CD4-positive, alpha-beta T cell treated with Interleukin-15 for 4 hours (primary cell): Measurements from ENCODE around the gene S100A16.
"Not testable (repeated sequence)": the region's sequence is repeated elsewhere in the genome, so short reads cannot be mapped to it uniquely, and the experiment has no call there.

Experiments used
- DNase-seq: peaks from one replicate; pipeline ENCODE4 v3.0.0-alpha.2; 2020; ENCODE audit warnings: low spot score

Gene S100A16

DNA sequence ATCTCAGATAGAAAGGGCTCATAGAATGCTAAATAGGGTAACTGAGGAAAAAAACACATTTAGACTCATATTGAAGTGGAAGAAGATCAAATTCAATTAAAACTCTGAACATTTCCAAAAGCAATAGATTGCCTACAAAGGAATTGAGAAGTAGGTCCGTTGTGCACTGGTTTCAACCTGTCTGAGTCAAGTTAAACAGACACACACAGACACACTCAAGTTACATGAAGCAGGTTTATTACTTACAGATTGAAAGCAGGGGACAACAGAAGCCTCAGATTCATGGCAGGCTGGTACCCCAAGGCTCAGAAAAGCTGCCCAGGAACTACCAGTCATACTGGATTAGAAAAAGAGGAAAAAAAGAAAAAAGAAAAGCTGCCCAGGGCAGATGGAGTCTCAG is 26.6 kb downstream of the S100A16 start:
- DNase-seq, result no peak

GRCh38 chr1:153585006-153585405 is 27.9 kb downstream of the S100A16 start:
- DNase-seq, result no peak

DNA sequence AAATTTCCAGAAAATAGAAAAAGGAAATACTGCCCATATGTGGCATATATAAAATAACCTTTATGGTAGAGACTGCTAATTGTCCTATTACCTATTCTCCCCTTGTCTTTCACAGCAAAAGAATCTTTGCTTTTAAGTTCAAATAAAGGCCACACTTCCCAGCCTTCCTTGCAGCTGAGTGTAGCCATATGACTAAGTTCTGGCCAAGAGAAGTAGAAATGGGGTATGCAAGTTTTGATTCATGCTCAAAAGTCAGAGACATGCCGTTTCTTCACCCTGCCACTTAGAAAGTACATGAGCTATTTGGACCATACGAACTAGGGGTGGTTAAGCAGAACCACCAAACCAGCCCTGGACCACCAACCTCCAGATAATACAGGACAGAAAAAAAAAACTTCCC is 29.0 kb downstream of the S100A16 start:
- DNase-seq, result no peak

- not testable (repeated sequence) for DNase-seq
These were observed 29.4 kb downstream of the S100A16 start for GRCh38 chr1:153583514-153583913.

GRCh38 chr1:153582836-153583235 is 30.1 kb downstream of the S100A16 start:
- DNase-seq, result not testable (repeated sequence)

DNA sequence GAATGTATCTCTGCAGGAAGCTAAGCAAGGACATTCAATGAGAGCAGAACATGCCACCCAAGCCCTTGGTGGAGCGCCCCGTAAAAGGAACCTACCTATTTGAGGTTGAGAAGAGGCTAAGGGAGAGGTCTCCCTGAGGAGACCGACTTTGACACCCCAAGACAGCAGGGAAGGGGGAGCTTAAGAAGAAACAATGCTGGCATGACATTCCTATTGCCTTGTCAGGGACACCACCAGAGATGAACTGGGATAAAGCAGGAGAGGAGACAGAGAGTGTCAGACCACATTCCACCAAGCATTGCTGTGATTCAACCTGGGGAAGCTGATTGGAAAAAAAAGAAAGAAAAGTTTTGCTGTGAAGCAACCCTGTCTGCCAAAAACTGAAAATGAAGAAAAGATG is 34.0 kb downstream of the S100A16 start:
- DNase-seq, result no peak

- DNase-seq, result no peak
These were observed 34.4 kb downstream of the S100A16 start for GRCh38 chr1:153578490-153578889.

GRCh38 chr1:153577624-153578051 is 35.3 kb downstream of the S100A16 start:
- DNase-seq, result no peak

GRCh38 chr1:153577138-153577537 is 35.8 kb downstream of the S100A16 start:
- DNase-seq, result no peak

DNA sequence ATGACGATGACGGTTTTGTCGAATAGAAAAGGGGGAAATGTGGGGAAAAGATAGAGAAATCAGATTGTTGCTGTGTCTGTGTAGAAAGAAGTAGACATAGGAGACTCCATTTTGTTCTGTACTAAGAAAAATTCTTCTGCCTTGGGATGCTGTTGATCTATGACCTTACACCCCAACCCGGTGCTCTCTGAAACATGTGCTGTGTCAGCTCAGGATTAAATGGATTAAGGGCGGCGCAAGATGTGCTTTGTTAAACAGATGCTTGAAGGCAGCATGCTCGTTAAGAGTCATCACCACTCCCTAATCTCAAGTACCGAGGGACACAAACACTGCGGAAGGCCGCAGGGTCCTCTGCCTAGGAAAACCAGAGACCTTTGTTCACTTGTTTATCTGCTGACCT is 37.4 kb downstream of the S100A16 start:
- DNase-seq, result not testable (repeated sequence)

DNA sequence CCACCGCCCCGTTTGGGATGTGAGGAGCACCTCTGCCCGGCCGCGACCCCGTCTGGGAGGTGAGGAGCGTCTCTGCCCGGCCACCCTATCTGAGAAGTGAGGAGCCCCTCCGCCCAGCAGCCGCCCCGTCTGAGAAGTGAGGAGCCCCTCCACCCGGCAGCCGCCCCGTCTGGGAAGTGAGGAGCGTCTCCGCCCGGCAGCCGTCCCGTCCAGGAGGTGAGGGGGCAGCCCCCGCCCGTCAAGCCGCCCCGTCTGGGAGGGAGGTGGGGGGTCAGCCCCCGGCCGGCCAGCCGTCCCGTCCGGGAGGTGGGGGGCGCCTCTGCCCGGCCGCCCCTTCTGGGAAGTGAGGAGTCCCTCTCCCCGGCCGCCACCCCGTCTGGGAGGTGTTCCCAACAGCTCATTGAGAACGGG is 37.9 kb downstream of the S100A16 start:
- DNase-seq, result not testable (repeated sequence)

DNA sequence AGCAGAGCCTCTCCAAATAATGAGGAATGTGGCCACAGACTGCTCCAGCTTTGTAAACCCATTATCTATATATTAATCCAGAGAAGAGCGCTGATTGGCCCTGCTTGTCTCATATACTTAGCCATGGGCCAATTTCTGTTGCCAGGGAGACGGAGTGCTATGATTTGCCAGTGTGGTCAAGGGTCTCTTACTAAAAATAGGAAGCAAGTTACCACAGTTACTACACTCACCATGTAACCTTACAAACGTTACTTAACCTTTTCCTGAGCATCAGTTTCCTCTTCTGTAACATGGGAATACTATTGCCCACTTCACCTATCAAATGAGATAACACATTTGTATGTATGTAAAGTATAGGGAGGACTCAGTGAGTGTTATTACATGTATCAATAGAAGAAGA is 39.6 kb downstream of the S100A16 start:
- DNase-seq, result no peak

- DNase-seq, result peak; percentile 57
These were observed 40.3 kb downstream of the S100A16 start for GRCh38 chr1:153572569-153573015.

DNA sequence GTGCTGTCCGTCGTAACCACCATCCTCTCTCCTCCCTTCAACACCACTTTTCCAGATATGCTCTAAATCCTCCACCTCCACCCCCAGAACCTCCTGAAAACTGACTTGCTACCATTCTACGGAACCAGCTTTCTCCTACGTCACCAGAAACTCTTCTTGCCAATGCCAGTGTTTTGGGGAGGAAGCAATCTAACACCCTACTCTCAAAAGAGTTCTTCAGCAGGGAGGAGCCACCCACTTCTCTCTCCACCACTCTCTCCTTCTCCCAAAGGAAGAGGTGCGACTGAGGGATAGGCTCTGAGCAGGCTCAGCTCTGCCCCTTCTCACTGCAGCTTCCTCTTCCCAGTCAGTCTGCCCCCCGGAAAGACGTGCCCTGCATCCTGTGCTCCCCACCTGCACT is 41.2 kb downstream of the S100A16 start:
- DNase-seq, result no peak

GRCh38 chr1:153570874-153571273 is 42.1 kb downstream of the S100A16 start:
- no peak for DNase-seq

- no peak for DNase-seq
These were observed 43.5 kb downstream of the S100A16 start for GRCh38 chr1:153569465-153569864.

DNA sequence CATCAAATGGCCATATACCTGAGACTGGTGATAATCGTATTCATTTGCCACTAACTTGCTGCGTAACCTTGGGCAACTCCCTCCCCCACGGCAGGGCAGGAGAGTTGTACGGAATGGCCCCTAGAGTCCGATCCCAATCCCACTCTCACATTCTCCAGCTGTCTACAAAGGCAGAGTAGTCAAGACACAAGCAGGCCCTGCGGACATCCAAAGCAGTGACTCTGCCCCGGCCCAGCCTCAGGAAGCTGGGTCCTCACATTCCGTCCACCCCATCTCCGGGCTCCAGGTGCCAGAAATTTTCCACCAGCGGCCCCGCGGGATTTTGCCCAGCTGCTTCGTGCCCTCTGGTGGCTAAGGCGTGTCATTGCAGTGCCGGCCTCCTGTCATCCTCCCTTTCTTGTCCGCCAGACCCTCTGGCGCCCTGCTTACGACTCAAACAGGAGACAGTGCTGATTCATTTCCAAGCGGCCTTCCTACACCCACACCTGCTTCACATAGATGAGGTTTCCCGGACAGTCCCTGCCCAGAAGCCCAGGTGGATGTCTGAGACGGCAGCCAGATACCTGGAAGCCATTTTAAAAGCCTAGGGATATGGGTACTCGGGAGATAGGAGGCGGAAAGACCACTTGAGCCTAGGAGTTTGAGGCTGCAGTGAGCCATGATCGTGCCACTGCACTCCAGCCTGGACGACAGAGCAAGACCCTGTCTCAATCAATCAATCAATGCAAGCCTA is 44.4 kb downstream of the S100A16 start:
- peak; percentile 84 for DNase-seq

- DNase-seq, result peak; percentile 27
These were observed 45.1 kb downstream of the S100A16 start for GRCh38 chr1:153567621-153568366.

GRCh38 chr1:153566414-153567371 is 46.2 kb downstream of the S100A16 start:
- DNase-seq, result peak; percentile 95

- DNase-seq, result peak; percentile 63
These were observed 47.2 kb downstream of the S100A16 start, which contains the start of gene S100A2 for GRCh38 chr1:153565529-153566374. S100A2 (minus strand) TSS chr1:153565844; CDS start chr1:153563877, 1,967 bp downstream.

DNA sequence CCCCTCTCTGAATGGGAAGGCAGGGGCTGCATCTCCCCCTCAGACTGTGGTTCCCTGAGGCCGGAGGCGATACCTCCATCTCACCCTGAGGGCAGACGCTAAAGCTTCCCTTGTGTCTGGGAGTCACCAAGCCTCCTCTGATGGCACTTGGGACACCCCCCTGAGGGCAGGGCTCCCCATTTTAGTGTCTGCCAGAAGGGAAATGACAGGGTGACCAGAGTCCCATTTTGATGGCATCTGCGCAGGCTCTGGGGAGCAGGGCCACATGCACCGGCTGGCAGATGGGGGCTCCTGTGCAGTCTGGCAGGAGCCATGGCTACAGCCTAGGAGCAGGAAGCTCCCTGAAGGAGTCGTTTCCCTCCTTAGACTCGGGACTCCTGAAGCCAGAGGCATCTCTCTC is 48.9 kb downstream of the S100A16 start:
- DNase-seq, result no peak
